Vagina (tissue), 2 donors: Measurements from ENCODE around the gene PRKAR1B. TPM values are rescaled to one million over a fixed set of nuclear protein-coding genes. Genes with fewer than 3 reads are reported as not detected.

Source experiments
- DNase-seq, 2 donors: peaks; one replicate each; pipeline ENCODE4 v3.0.0-alpha.2; 2017; ENCODE audit errors: extremely low spot score in 2 of 2
- H3K27ac ChIP-seq: fragments of 200-600 bp; sonication (generic); one replicate; pipeline ENCODE4 v1.5.1; 2019
- H3K27me3 ChIP-seq: fragments of 200-600 bp; sonication (generic); one replicate; pipeline ENCODE4 v1.5.1; 2019
- H3K36me3 ChIP-seq, 2 donors: fragments of 200-600 bp; sonication (generic); one replicate each; pipeline ENCODE4 v1.5.1; 2017 to 2019
- H3K4me1 ChIP-seq: fragments of 200-600 bp; sonication (generic); one replicate; pipeline ENCODE4 v1.5.1; 2019
- H3K4me3 ChIP-seq, 2 donors: fragments of 200-600 bp; sonication (generic); 1 replicate in 1 of 2; 2 replicates in 1 of 2; pipeline ENCODE4 v1.5.1; 2016 to 2019
- H3K9me3 ChIP-seq: fragments of 200-600 bp; sonication (generic); one replicate; pipeline ENCODE4 v1.5.1; 2019
- POLR2A ChIP-seq, 2 donors: fragments of 450-650 bp; IDR thresholded peaks; one replicate each; pipeline ENCODE4 v1.6.1; 2017; ENCODE audit warnings: antibody characterized with exemption in 2 of 2, mild to moderate bottlenecking in 2 of 2, moderate library complexity in 2 of 2
- POLR2AphosphoS5 ChIP-seq, 2 donors: sonication (generic); formaldehyde crosslinking; IDR thresholded peaks; one replicate each; pipeline ENCODE4 v1.9.0; 2017; ENCODE audit warnings: antibody characterized with exemption in 2 of 2, mild to moderate bottlenecking in 2 of 2, low read depth in 1 of 2; ENCODE audit not compliant: insufficient read depth in 1 of 2
- intact Hi-C: fragments of 100-400 bp; cut with DNase I; formaldehyde crosslinking; loops from one replicate; pipeline ENCODE4 v1.15.1; 2023
- total RNA-seq: library from RNA; depleted of rRNA; stranded (reverse); fragments of >200 nt; gene quantifications from one replicate; pipeline ENCODE4 v1.2.3, GENCODE V29; 2016
- TF ChIP-seq, protein P1 (sequence below), 3 experiments: fragments of 450-650 bp in 2 of 3; fragments of 200-600 bp in 1 of 3; sonication (generic) in 1 of 3; IDR thresholded peaks; one replicate each; pipeline ENCODE4 v1.5.1; 2017 to 2019; ENCODE audit warnings: antibody characterized with exemption in 3 of 3, mild to moderate bottlenecking in 2 of 3, moderate library complexity in 2 of 3

Gene PRKAR1B
- total RNA-seq, 1 donor from 2014 or later = 31.4 TPM

DNA sequence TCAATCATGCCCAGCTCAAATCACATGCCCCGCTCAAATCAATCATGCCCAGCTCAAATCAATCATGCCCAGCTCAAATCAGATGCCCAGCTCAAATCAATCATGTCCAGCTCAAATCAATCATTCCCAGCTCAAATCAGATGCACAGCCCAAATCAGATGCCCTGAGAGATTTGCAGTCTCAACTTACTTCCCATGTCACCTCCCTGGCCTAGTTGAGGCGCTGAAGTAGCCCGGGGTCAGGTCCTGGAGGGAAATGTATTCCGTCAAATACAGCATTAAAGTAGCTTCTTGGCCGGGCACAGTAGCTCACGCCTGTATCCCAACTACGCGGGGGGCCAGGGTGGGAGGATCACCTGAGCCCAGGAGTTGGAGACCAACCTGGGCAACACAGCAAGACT is 15.7 kb upstream of the PRKAR1B start:
- H3K27ac ChIP-seq = no peak overlapping the region
- DNase-seq = no peak
- no peaks in the 10 kb centered on the region for H3K27me3 ChIP-seq
- intact Hi-C loops = no loop called here
- TF ChIP-seq POLR2A (IDR thresholded peaks at IDR 0.05) (no peak), POLR2AphosphoS5 (IDR thresholded peaks at IDR 0.05; ENCODE audit: insufficient read depth in 1 of 2, low read depth in 1 of 2) (no peak)
- TF ChIP-seq, protein P1, sequence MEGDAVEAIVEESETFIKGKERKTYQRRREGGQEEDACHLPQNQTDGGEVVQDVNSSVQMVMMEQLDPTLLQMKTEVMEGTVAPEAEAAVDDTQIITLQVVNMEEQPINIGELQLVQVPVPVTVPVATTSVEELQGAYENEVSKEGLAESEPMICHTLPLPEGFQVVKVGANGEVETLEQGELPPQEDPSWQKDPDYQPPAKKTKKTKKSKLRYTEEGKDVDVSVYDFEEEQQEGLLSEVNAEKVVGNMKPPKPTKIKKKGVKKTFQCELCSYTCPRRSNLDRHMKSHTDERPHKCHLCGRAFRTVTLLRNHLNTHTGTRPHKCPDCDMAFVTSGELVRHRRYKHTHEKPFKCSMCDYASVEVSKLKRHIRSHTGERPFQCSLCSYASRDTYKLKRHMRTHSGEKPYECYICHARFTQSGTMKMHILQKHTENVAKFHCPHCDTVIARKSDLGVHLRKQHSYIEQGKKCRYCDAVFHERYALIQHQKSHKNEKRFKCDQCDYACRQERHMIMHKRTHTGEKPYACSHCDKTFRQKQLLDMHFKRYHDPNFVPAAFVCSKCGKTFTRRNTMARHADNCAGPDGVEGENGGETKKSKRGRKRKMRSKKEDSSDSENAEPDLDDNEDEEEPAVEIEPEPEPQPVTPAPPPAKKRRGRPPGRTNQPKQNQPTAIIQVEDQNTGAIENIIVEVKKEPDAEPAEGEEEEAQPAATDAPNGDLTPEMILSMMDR (IDR thresholded peaks at IDR 0.05) = no peak
- H3K4me1 ChIP-seq = no peaks in the 10 kb centered on the region
- H3K4me3 ChIP-seq = no peak overlapping the region
- no peaks in the 10 kb centered on the region for H3K9me3 ChIP-seq
- peaks cover 0 to 18% of the 10 kb centered on the region in 2 donors for H3K36me3 ChIP-seq

DNA sequence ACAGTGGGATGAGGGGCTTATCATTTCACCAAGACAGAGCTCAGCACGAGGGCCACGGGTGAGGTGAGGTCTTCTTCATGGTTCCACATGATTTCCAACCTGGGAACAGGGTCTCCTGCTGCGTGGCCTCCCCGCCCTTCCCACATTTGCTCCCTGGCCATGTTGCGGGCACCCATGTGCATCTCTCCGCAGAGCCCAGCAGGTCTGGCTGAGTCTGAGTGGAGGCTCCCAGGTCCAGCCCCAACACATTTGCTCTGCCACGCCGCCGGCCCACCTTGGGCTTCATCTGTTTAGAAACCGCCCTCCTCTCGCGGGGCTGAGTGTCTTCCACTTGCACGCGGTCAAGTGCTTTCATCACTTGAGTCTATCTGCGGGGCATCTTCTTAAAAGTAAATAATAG is 14.8 kb upstream of the PRKAR1B start:
- no peak overlapping the region for H3K4me3 ChIP-seq
- no peak overlapping the region for H3K27ac ChIP-seq
- H3K27me3 ChIP-seq = no peaks in the 10 kb centered on the region
- DNase-seq = no peak
- H3K36me3 ChIP-seq = peaks cover 0 to 18% of the 10 kb centered on the region in 2 donors
- no peaks in the 10 kb centered on the region for H3K4me1 ChIP-seq
- TF ChIP-seq POLR2A (IDR thresholded peaks at IDR 0.05) (no peak), POLR2AphosphoS5 (IDR thresholded peaks at IDR 0.05; ENCODE audit: insufficient read depth in 1 of 2, low read depth in 1 of 2) (no peak)
- TF ChIP-seq, protein P1 (IDR thresholded peaks at IDR 0.05) = no peak
- H3K9me3 ChIP-seq = no peaks in the 10 kb centered on the region
- intact Hi-C loops = no loop called here

DNA sequence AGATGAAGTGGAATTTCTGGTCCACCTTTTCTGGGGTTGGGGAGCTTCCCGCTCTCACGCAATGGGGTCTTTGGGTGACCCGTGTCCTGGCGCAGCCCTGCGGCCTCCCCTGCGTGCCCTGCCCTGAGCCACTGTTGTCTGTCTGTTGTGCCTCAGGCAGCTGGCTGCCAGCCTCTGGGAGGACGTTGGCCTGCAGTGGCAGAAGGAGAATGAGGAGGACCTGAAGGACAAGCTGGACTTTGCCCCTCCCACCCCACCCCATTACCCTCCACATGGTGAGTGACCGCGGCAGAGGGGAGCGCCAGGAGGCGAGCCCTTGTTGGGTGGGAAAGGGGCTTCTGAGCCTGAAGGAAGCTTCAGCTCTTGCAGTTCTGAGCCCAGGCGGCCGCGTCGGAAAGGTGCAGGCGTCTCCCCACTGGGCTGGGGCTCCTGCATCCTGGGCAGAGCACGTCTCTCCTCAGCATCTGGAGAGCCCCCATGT is 14.2 kb upstream of the PRKAR1B start:
- no peak overlapping the region for H3K27ac ChIP-seq
- intact Hi-C loops = no loop called here
- DNase-seq = no peak
- no peaks in the 10 kb centered on the region for H3K9me3 ChIP-seq
- H3K4me1 ChIP-seq = no peaks in the 10 kb centered on the region
- H3K27me3 ChIP-seq = no peaks in the 10 kb centered on the region
- H3K36me3 ChIP-seq = peaks cover 0 to 18% of the 10 kb centered on the region in 2 donors
- no peak for TF ChIP-seq POLR2AphosphoS5 (IDR thresholded peaks at IDR 0.05; ENCODE audit: insufficient read depth in 1 of 2, low read depth in 1 of 2)
- no peak for TF ChIP-seq POLR2A (IDR thresholded peaks at IDR 0.05)
- TF ChIP-seq, protein P1 (IDR thresholded peaks at IDR 0.05) = no peak
- H3K4me3 ChIP-seq = no peak overlapping the region

DNA sequence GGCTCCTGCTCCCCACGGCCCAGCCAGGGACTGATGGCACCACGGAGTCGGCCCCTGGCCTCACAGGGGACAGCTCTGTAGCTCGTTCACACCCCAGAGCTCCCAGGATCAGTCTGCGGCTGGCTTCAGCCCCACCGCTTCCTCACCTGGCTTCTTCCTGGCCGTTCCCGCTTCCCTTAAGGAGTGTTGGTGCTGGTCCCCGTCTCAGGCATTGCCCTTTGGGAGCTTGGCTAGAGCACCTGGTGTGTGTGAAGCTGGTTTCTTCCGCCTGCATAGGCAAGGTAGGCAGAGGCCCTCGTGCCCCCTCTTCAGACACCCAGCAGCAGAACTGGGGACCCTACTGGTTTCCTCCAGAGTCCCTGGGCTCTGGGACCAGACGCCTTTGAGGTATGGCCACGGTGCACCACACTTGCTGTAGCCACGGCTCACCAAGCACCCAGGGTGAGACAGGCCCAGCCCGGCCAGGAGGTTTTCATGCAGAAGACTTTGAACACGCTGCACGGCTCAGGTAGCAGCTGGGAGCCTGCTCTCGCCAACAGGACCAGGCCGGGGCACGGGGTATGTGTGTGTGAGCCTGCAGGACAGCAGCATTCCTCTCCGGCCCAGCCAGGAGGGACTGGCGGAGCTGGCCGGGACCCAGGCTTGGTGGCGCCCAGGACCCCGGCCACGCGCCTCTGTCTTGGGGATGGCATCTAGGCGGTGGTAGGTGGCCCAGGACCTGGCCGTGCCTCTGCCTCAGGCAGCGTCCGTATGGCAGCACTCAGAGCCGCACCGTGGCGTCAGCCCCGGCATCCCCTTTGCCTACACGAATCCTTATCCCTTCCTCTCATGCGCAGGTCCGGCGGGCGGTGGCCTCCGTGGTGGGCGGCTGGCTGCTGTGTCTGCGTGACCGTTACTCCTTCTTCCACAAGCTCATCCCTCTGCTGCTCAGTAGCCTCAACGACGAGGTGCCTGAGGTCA is 13.2 kb upstream of the PRKAR1B start:
- H3K36me3 ChIP-seq = peaks cover 0 to 18% of the 10 kb centered on the region in 2 donors
- H3K4me3 ChIP-seq = no peak overlapping the region
- no peaks in the 10 kb centered on the region for H3K4me1 ChIP-seq
- TF ChIP-seq, protein P1 (IDR thresholded peaks at IDR 0.05) = no peak
- TF ChIP-seq POLR2AphosphoS5 (IDR thresholded peaks at IDR 0.05; ENCODE audit: insufficient read depth in 1 of 2, low read depth in 1 of 2) (no peak), POLR2A (IDR thresholded peaks at IDR 0.05) (no peak)
- H3K27me3 ChIP-seq = no peaks in the 10 kb centered on the region
- no peak overlapping the region for H3K27ac ChIP-seq
- no peaks in the 10 kb centered on the region for H3K9me3 ChIP-seq
- intact Hi-C loops = no loop called here
- DNase-seq = no peak
